Tibial nerve (tissue), 4 donors: ENCODE results near the gene SCAPER. TPM values are rescaled to one million over a fixed set of nuclear protein-coding genes. Genes with fewer than 3 reads are reported as not detected.

ENCODE experiments used
- DNase-seq, 2 donors: peaks; one replicate each; pipeline ENCODE4 v3.0.0-alpha.2; 2019; ENCODE audit warnings: low spot score in 2 of 2
- H3K27ac ChIP-seq, 4 donors: fragments of 200-600 bp; sonication (generic) in 3 of 4; one replicate each; pipeline ENCODE4 v1.5.1; 2017 to 2019; ENCODE audit warnings: mild to moderate bottlenecking in 1 of 4
- H3K27me3 ChIP-seq, 2 donors: fragments of 200-600 bp; sonication (generic) in 1 of 2; one replicate each; pipeline versions ENCODE4 v1.5.1 to v1.6.0; 2017 to 2019
- H3K36me3 ChIP-seq, 3 donors: fragments of 200-600 bp; sonication (generic); one replicate each; pipeline ENCODE4 v1.5.1; 2018 to 2019
- H3K4me1 ChIP-seq, 4 donors: fragments of 200-600 bp; sonication (generic) in 3 of 4; one replicate each; pipeline ENCODE4 v1.5.1; 2017 to 2019
- H3K4me3 ChIP-seq, 4 donors: fragments of 200-600 bp; sonication (generic) in 3 of 4; one replicate each; pipeline ENCODE4 v1.5.1; 2017 to 2019; ENCODE audit warnings: mild to moderate bottlenecking in 1 of 4, moderate library complexity in 1 of 4
- H3K9me3 ChIP-seq, 4 donors: fragments of 200-600 bp; sonication (generic) in 3 of 4; one replicate each; pipeline ENCODE4 v1.5.1; 2017 to 2019
- EP300 ChIP-seq, 2 donors: sonication (generic); formaldehyde crosslinking; IDR thresholded peaks; one replicate each; pipeline ENCODE4 v1.6.1; 2017; ENCODE audit warnings: antibody characterized with exemption in 2 of 2, mild to moderate bottlenecking in 1 of 2
- POLR2A ChIP-seq, 2 donors: fragments of 450-650 bp; IDR thresholded peaks; one replicate each; pipeline ENCODE4 v1.6.1; 2017; ENCODE audit warnings: antibody characterized with exemption in 2 of 2, mild to moderate bottlenecking in 2 of 2, moderate library complexity in 2 of 2
- whole genome bisulfite sequencing, 2 donors: methylation state at CpG; one replicate each; pipeline ENCODE4 v1.1.5; 2018; 5-methylcytosine and 5-hydroxymethylcytosine counted together
- total RNA-seq, 4 donors: library from RNA; depleted of rRNA; stranded (reverse); fragments of >200 nt; gene quantifications; one replicate each; pipeline ENCODE4 v1.1.0, GENCODE V29; 2016
- TF ChIP-seq, protein P1 (sequence below), 5 experiments: fragments of 200-600 bp in 3 of 5; fragments of 450-650 bp in 2 of 5; sonication (generic) in 3 of 5; IDR thresholded peaks; one replicate each; pipeline ENCODE4 v1.5.1; 2016 to 2019; ENCODE audit warnings: antibody characterized with exemption in 5 of 5, mild to moderate bottlenecking in 3 of 5, moderate library complexity in 2 of 5

The SCAPER gene
- total RNA-seq, 4 donors from 2014 or later = 25.5 to 45.3 (median 37.3) TPM

DNA sequence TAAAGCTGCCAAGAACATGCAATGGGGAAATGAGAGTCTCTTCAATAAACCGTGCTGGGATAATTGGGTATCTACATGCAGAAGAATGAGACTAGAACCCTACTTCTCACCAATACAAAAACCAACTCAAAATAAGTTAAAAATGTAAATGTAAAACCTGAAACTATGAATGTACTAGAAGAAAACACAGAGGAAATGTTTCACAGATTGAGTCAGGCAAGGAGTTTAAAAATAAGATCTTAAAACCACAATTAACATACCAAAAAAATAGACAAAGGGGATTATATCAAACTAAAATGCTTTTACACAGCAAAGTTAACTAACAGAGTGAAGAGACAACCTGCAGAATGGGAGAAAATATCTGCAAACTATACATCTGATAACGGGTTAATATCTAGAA is 478.2 kb downstream of the SCAPER start:
- DNase-seq = no peak
- peaks cover 0 to 56% (median 0%) of the 10 kb centered on the region in 3 donors for H3K36me3 ChIP-seq
- TF ChIP-seq, protein P1, sequence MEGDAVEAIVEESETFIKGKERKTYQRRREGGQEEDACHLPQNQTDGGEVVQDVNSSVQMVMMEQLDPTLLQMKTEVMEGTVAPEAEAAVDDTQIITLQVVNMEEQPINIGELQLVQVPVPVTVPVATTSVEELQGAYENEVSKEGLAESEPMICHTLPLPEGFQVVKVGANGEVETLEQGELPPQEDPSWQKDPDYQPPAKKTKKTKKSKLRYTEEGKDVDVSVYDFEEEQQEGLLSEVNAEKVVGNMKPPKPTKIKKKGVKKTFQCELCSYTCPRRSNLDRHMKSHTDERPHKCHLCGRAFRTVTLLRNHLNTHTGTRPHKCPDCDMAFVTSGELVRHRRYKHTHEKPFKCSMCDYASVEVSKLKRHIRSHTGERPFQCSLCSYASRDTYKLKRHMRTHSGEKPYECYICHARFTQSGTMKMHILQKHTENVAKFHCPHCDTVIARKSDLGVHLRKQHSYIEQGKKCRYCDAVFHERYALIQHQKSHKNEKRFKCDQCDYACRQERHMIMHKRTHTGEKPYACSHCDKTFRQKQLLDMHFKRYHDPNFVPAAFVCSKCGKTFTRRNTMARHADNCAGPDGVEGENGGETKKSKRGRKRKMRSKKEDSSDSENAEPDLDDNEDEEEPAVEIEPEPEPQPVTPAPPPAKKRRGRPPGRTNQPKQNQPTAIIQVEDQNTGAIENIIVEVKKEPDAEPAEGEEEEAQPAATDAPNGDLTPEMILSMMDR (IDR thresholded peaks at IDR 0.05) = no peak
- no peak for TF ChIP-seq EP300 (IDR thresholded peaks at IDR 0.05)
- no peak for TF ChIP-seq POLR2A (IDR thresholded peaks at IDR 0.05)
- H3K4me1 ChIP-seq = no peaks in the 10 kb centered on the region
- no peak overlapping the region for H3K27ac ChIP-seq
- H3K9me3 ChIP-seq = peaks cover 0 to 3% (median 0%) of the 10 kb centered on the region in 4 donors
- H3K27me3 ChIP-seq = no peaks in the 10 kb centered on the region
- no peak overlapping the region for H3K4me3 ChIP-seq
- WGBS, 2 donors = 97 to 98% methylated on average over 2 of the region's 2 CpGs

DNA sequence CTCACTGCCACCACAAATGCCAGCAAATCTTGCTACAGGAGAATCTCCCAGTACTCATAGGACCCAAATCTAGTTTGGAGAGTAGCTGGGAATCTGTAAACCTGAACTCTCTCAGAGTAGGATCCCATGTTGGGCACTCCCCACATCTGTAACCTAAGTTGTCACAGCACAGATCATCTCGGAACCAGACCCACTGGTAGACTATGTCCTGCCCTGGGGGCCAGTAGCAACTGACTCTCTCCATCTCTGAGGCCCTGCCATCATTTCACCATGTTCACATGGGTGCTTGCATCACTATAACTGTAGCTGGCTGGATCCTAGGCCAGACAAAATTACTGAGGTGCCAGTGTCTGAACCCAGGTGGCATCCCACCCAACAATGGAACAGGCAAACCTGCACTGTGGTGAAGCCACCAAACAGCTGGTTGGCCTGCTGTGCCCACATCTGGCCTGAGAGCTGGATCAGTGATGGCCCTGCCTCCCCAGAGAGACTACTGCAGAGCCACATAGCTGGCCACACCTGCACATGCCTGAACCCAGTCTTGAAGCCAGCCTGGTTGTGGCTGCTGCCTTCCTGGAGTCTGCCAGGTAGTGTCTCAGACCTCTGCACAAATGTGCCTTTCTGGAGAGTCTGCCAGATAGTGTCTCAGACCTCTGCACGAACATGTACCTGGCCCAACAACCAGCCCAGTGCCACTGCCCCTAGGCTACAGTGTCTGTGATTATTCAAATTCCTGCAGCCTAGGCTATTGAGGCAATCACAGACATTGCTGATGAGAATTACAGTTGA is 486.6 kb downstream of the SCAPER start:
- TF ChIP-seq EP300 (IDR thresholded peaks at IDR 0.05) (no peak), POLR2A (IDR thresholded peaks at IDR 0.05) (no peak)
- TF ChIP-seq, protein P1 (IDR thresholded peaks at IDR 0.05) = no peak
- no peak for DNase-seq
- 81 to 100% methylated on average over 1 to 2 of the region's 2 CpGs for WGBS, 2 donors
- Histone ChIP-seq H3K4me3 (no peak overlapping the region), H3K4me1 (no peaks in the 10 kb centered on the region), H3K36me3 (peaks cover 0 to 13% (median 0%) of the 10 kb centered on the region in 3 donors), H3K27ac (no peak overlapping the region), H3K9me3 (peaks cover 0 to 3% (median 0%) of the 10 kb centered on the region in 4 donors), H3K27me3 (no peaks in the 10 kb centered on the region)

DNA sequence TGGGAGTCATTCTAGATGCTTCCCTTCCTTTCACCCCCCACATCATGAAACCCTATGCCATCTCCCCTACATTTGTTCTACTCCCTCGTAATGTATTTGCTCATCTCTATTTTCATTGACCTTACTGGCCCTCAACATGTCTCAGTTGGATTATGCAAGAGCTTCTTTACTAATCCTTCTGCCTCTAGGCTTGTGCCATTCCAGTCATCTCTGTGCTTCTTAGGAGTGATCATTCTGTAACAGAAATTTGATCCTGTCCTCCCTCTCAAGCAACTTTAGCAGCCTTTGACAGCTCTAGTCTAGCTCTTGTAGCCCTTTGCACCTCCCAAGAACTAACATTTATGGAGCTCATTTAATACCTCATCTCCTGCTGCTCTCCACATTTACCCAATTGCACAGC is 503.9 kb downstream of the SCAPER start:
- Histone ChIP-seq H3K4me3 (no peak overlapping the region), H3K27ac (no peak overlapping the region), H3K4me1 (no peaks in the 10 kb centered on the region), H3K36me3 (peaks cover 0 to 34% (median 0%) of the 10 kb centered on the region in 3 donors), H3K9me3 (no peaks in the 10 kb centered on the region), H3K27me3 (no peaks in the 10 kb centered on the region)
- WGBS, 2 donors = 82 to 85% methylated on average over 1 of the region's 1 CpG
- DNase-seq = no peak
- TF ChIP-seq POLR2A (IDR thresholded peaks at IDR 0.05) = no peak
- TF ChIP-seq EP300 (IDR thresholded peaks at IDR 0.05) = no peak
- TF ChIP-seq, protein P1 (IDR thresholded peaks at IDR 0.05) = no peak

DNA sequence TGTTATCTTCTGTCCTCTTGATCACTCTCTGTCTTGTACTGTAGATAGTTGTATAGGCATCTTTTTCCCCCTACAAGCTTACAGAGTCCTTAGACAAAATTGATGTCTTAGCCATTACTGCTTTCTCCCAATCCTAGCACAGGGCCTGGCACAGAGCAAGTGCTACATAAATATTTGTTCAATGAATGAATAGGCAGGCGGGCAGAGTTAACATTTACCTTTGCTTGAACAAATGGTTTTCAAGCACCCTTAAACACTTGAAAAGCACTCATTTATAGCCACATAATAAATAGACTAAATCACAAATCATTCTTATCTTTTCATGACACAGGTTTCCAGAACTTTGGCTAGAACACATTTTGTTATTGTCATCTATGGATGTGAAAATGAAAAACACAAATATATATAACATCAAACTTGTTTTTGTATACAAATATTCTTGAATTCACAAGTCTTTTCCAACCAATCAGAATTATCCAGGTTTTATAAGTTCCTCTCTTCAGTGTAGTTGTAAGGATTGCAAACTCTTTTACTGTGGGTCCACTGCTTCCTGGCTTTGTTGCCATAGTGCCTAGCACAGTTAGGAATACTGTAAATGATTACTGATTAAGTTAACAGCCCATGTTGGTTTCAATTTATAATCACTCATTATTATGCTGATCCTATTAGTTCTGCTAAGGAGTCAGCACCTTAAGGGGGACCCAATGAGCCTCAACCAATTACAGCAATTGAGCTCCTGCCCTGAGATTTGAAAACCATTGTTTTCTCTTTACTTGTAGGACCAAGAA is 506.6 kb downstream of the SCAPER start:
- H3K4me3 ChIP-seq = no peak overlapping the region
- no peak overlapping the region for H3K27ac ChIP-seq
- DNase-seq = no peak
- TF ChIP-seq, protein P1 (IDR thresholded peaks at IDR 0.05) = no peak
- TF ChIP-seq EP300 (IDR thresholded peaks at IDR 0.05) = no peak
- H3K36me3 ChIP-seq = peaks cover 0 to 22% (median 0%) of the 10 kb centered on the region in 3 donors
- no peaks in the 10 kb centered on the region for H3K4me1 ChIP-seq
- H3K27me3 ChIP-seq = no peaks in the 10 kb centered on the region
- WGBS, 2 donors = 94 to 100% methylated on average over 1 of the region's 1 CpG
- no peaks in the 10 kb centered on the region for H3K9me3 ChIP-seq

DNA sequence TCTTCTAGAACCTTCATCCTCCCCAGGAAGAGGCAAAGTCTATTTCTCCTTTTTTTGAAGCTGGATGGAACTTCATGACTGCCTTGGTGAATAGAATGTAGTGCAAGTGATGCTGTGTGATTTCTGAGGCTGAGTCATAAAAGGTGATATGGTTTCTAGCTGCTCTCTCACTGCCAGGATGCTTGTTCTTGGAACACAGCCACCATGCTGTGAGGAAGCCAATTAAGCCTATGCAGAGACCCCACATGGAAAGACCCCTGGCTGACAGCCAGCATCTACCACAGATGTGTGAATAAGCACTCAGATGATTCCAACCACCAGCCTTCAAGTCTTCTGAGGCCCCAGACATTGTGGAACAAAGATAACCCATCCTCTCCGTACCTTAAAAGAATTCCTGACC is 511.5 kb downstream of the SCAPER start:
- WGBS, 2 donors = 62 to 74% methylated on average over 1 of the region's 1 CpG
- peaks cover 0 to 25% (median 0%) of the 10 kb centered on the region in 3 donors for H3K36me3 ChIP-seq
- H3K27me3 ChIP-seq = no peaks in the 10 kb centered on the region
- H3K4me3 ChIP-seq = no peak overlapping the region
- no peak overlapping the region for H3K27ac ChIP-seq
- no peaks in the 10 kb centered on the region for H3K9me3 ChIP-seq
- TF ChIP-seq EP300 (IDR thresholded peaks at IDR 0.05) (no peak), POLR2A (IDR thresholded peaks at IDR 0.05) (no peak)
- TF ChIP-seq, protein P1 (IDR thresholded peaks at IDR 0.05) = no peak
- no peak for DNase-seq
- no peaks in the 10 kb centered on the region for H3K4me1 ChIP-seq
